Measurements from ENCODE around the gene HOXB5. TPM values are rescaled to one million over a fixed set of nuclear protein-coding genes. Genes with fewer than 3 reads are reported as not detected.
A peak's percentile ranks its signal among the peaks of the same experiment; 100 is the strongest.

The HOXB5 gene
- total and polyA plus RNA-seq, 2 of the 4 experiments (the other 2 are of a cell fraction): 0.54 to 18.0 TPM

DNA sequence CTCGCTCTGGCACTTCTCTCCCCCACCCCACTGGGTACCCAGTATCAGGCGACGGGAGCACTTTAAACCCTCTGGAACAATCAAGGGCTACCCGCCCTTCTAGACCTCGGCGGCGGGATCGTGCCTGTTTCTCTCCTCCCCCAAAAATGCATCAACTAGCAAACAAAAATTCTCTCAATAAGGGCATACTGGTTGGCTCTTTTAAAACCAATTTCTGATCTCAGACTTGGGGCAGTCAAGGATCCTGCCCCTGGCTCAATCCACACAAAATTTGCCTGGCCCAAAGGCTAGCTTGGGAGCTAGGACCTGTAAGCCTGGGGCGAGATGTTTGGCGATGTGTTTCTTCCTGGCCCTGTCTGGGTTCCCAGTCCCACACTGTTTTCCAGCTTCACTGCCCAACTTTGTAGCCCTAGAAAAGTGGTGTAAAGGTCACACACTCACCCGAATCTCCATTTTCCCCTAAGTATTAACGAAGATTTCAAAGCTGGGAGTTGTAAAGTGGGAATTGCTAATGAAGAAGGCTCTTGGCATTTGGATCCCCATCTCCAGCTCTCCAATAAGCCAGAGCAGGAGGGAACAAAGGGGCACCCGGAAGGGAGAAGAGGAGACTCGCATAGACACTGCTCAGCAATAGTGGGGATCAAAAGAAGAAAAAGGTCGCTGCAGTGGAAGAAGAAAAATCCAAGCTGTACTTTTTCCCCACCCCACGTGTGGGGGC, 34.3 kb downstream of the HOXB5 start:
- ATAC-seq (ENCODE audit: low read depth) (no peak), DNase-seq (no peak)
- no peaks in the 10 kb centered on the region for H3K27me3 ChIP-seq (ENCODE audit: control insufficient read depth, insufficient read depth, low read length)
- H4K91ac ChIP-seq (ENCODE audit: insufficient read depth, low read depth, low read length): peak overlapping the region; percentile 68
- peaks cover 0 to 12% of the 10 kb centered on the region in 2 experiments; a peak in 1 of 4 replicates for H3K79me1 ChIP-seq (ENCODE audit: low read depth in 1 of 2, low read length in 2 of 2)
- H3K18ac ChIP-seq (ENCODE audit: low read depth, low read length): peak overlapping the region; percentile 89
- peak overlapping the region; percentile 81 for H2AK5ac ChIP-seq (ENCODE audit: low read depth, low read length)
- H4K8ac ChIP-seq (ENCODE audit: low read depth in 2 of 2, low read length in 2 of 2): peak overlapping the region; percentile 62 to 74
- peak overlapping the region; percentile 95 for H2BK5ac ChIP-seq (ENCODE audit: low read depth, low read length, poor library complexity, severe bottlenecking)
- ChIA-PET POLR2A (ENCODE audit: unreplicated experiment) (interaction anchor here (0.9 kb wide), 2 partner anchors 15 to 29 kb away, joined by 3 read pairs; no protein-coding TSS in a partner anchor), CTCF (interaction anchor here (1.0 kb wide), 1 partner anchor 207 kb away, joined by 3 read pairs; no protein-coding TSS in a partner anchor)
- peak overlapping the region; percentile 91 for H2AK9ac ChIP-seq (replicated peaks; ENCODE audit: low read depth, low read length, poor library complexity)
- peaks cover 4% of the 10 kb centered on the region for H3K9me1 ChIP-seq (ENCODE audit: insufficient read depth, low read length)
- no TSS peak for BruUV-seq (replicated peaks)
- peak overlapping the region; percentile 87 for H2BK120ac ChIP-seq (ENCODE audit: low read depth, low read length)
- peak overlapping the region; percentile 30 for H3K4me3 ChIP-seq (ENCODE audit: insufficient read depth, low read depth, low read length)
- H3K9me3 ChIP-seq (ENCODE audit: control insufficient read depth, insufficient read depth, low read length): no peaks in the 10 kb centered on the region
- H2AFZ ChIP-seq (replicated peaks; ENCODE audit: low read length, poor library complexity): peak overlapping the region; percentile 60
- in situ Hi-C loops (cut with MboI; ENCODE audit: low sequenced_read_pairs) (no loop called here), dilution Hi-C loops (cut with HindIII; ENCODE audit: low sequenced_read_pairs, unreplicated experiment) (no loop called here), intact Hi-C loops (cut with micrococcal nuclease) (no loop called here)
- peak overlapping the region; percentile 66 for H3K14ac ChIP-seq (replicated peaks; ENCODE audit: low read depth, low read length)
- peak overlapping the region; percentile 99 for H3K23ac ChIP-seq (ENCODE audit: low read depth, low read length)
- 0% methylated on average over 5 of the region's 16 CpGs; no CpG with 5 or more reads in 1 of the 2 experiments for WGBS, 2 experiments (ENCODE audit: extremely low coverage in 2 of 2, insufficient read length in 1 of 2)
- peak overlapping the region; percentile 61; the same call in 2 of the 3 replicates for H2BK15ac ChIP-seq (ENCODE audit: low read depth, low read length)
- peaks cover 32% of the 10 kb centered on the region; the same call in 1 of the 2 replicates for H3K36me3 ChIP-seq (ENCODE audit: control insufficient read depth, insufficient read depth, low read length)
- peaks cover 21% of the 10 kb centered on the region for H4K20me1 ChIP-seq (ENCODE audit: insufficient read depth, low read length)
- peaks cover 68% of the 10 kb centered on the region for H3K4me1 ChIP-seq (ENCODE audit: control insufficient read depth, insufficient read depth, low read length)
- H4K5ac ChIP-seq (ENCODE audit: low read depth, low read length): peak overlapping the region; percentile 95
- H3K4ac ChIP-seq (ENCODE audit: low read depth, low read length): peak overlapping the region; percentile 98
- peak overlapping the region; percentile 92 for H3K4me2 ChIP-seq (ENCODE audit: low read depth, low read length)
- no peak for TF ChIP-seq NFE2L2 (IDR thresholded peaks at IDR 0.05; ENCODE audit: low read depth, low read length)
- TF ChIP-seq, protein P1, sequence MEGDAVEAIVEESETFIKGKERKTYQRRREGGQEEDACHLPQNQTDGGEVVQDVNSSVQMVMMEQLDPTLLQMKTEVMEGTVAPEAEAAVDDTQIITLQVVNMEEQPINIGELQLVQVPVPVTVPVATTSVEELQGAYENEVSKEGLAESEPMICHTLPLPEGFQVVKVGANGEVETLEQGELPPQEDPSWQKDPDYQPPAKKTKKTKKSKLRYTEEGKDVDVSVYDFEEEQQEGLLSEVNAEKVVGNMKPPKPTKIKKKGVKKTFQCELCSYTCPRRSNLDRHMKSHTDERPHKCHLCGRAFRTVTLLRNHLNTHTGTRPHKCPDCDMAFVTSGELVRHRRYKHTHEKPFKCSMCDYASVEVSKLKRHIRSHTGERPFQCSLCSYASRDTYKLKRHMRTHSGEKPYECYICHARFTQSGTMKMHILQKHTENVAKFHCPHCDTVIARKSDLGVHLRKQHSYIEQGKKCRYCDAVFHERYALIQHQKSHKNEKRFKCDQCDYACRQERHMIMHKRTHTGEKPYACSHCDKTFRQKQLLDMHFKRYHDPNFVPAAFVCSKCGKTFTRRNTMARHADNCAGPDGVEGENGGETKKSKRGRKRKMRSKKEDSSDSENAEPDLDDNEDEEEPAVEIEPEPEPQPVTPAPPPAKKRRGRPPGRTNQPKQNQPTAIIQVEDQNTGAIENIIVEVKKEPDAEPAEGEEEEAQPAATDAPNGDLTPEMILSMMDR (conservative IDR thresholded peaks at IDR 0.05; ENCODE audit: low read depth, low read length): 0 out of 2 replicates have a peak, but pooled peaks have one; percentile 10
- peak overlapping the region; percentile 95 for H3K9ac ChIP-seq (ENCODE audit: low read depth, low read length)
- H3K56ac ChIP-seq (ENCODE audit: extremely low read depth, insufficient read depth, low read length): peak overlapping the region; percentile 91
- peak overlapping the region; percentile 93 for H3K27ac ChIP-seq (ENCODE audit: insufficient read depth, low read length)
- peak overlapping the region; percentile 66 for H2BK20ac ChIP-seq (ENCODE audit: low read depth, low read length)
